GM18517 (cell line): Measurements from ENCODE around the gene BRAF.
"Not testable (repeated sequence)": the region's sequence is repeated elsewhere in the genome, so short reads cannot be mapped to it uniquely, and the experiment has no call there.

Source experiments
- ATAC-seq: cut with Tn5 transposase; IDR thresholded peaks from one replicate; pipeline ENCODE4 v1.9.1; 2021; ENCODE audit warnings: mild to moderate bottlenecking, moderate library complexity; ENCODE audit not compliant: unreplicated experiment

BRAF gene

GRCh38 chr7:140881507-140882228, 43.1 kb downstream of the BRAF start:
- ATAC-seq = peak; percentile 59

GRCh38 chr7:140877249-140877524, 47.5 kb downstream of the BRAF start:
- ATAC-seq = no peak

- ATAC-seq = peak; percentile 84
These were observed 48.0 kb downstream of the BRAF start for GRCh38 chr7:140876519-140877248.

GRCh38 chr7:140873434-140873833, 51.3 kb downstream of the BRAF start:
- no peak for ATAC-seq

GRCh38 chr7:140870003-140870402, 54.7 kb downstream of the BRAF start:
- ATAC-seq = no peak

- ATAC-seq = no peak
These were observed 55.3 kb downstream of the BRAF start for GRCh38 chr7:140869430-140869829.

GRCh38 chr7:140867467-140868462, 57.0 kb downstream of the BRAF start:
- ATAC-seq = no peak

- ATAC-seq = no peak
These were observed 57.8 kb downstream of the BRAF start for GRCh38 chr7:140866926-140867325.

GRCh38 chr7:140864732-140865131, 60.0 kb downstream of the BRAF start:
- no peak for ATAC-seq

GRCh38 chr7:140863867-140864266, 60.9 kb downstream of the BRAF start:
- no peak for ATAC-seq

GRCh38 chr7:140863184-140863583, 61.5 kb downstream of the BRAF start:
- no peak for ATAC-seq

- ATAC-seq = no peak
These were observed 67.7 kb downstream of the BRAF start for GRCh38 chr7:140857048-140857447.

GRCh38 chr7:140841166-140841715, 83.5 kb downstream of the BRAF start:
- no peak for ATAC-seq

- no peak for ATAC-seq
These were observed 93.0 kb downstream of the BRAF start for GRCh38 chr7:140831724-140832123.

- ATAC-seq = no peak
These were observed 95.0 kb downstream of the BRAF start for GRCh38 chr7:140829720-140830119.

- ATAC-seq = no peak
These were observed 96.0 kb downstream of the BRAF start for GRCh38 chr7:140828741-140829140.

GRCh38 chr7:140817383-140817782, 107.3 kb downstream of the BRAF start:
- not testable (repeated sequence) for ATAC-seq

- ATAC-seq = peak; percentile 87
These were observed 113.7 kb downstream of the BRAF start for GRCh38 chr7:140810830-140811556.

- no peak for ATAC-seq
These were observed 114.3 kb downstream of the BRAF start for GRCh38 chr7:140810385-140810784.

- no peak for ATAC-seq
These were observed 145.8 kb downstream of the BRAF start for GRCh38 chr7:140778975-140779374.
